HG02943 (cell line): Measurements from ENCODE around the gene BPHL.
"Not testable (repeated sequence)": the region's sequence is repeated elsewhere in the genome, so short reads cannot be mapped to it uniquely, and the experiment has no call there.

Experiments used
- ATAC-seq: cut with Tn5 transposase; IDR thresholded peaks from one replicate; pipeline ENCODE4 v1.9.1; 2021; ENCODE audit warnings: mild to moderate bottlenecking, low read depth, moderate library complexity; ENCODE audit not compliant: unreplicated experiment

Gene BPHL

DNA sequence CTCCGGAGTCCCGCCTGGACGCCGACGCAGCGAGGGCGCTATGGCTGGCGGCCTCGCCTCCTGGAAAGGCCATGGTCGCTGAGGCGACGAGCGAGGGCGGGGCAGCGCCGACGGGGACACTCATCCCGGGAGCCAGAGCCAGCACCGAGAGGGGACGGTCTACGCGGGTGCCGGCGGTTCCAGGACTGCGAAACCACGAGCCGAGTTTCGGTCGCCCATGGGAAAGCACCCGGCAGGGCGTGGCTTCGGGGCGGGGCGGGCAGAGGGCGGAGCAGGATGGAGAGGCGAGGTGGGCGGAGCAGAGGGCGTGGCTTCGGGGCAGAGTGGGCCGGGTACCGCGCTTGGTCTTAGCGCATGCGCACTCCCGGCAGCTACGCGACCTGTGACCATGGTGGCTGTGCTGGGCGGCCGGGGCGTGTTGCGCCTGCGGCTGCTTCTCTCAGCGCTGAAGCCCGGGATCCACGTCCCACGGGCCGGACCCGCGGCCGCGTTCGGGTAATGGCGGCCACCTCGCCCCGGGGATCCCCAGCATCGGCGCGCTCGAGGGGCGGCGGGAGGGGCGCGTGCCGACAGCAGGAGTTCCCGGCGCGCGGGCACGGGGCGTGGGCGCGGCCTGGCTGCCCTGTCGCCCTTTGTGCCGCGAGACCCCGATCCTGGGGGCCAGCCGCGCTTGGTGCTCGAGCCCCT lies at the start of gene BPHL:
Gene BPHL, plus strand, starts transcription at position 359 of the 687 bp plus-strand sequence. Its CDS starts 30 bp downstream, at position 389.
- peak; percentile 93 for ATAC-seq

DNA sequence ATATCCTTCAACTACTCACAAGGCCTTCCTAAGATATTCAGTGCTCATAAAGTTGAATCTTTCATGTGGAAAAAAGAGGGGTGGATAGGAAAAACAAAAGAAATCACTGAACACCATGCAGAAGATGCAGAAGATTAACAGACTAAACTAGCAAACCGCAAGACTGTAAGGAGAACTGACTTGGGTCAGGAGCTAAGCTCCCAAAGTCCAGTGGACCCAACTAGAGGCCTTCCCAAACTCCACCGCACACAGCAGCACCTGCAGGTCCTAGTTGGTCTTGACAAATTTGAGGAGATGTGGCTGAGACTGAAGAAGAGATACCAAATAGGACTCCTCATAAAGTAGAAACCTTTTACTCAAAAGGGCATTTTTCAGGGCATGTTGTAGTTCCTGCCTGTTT lies 46.9 kb upstream of the BPHL start:
- ATAC-seq, result no peak

DNA sequence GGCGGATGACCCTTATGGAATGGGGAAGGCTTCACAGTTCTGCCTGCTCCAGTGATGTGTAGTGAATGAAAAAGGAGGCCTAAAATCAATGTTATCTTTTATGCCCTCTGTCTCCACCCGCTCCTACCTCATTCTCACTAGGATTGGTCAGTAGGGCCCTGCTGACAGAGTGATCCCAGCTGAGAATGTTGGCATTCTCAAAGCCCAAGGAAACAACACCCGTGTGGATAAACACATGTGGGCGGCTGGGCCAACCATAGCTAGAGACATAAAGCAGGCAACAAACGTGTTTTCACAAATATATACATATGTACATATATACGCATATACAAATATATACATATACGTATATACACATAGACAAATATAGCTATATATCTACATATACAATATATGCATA lies 45.7 kb upstream of the BPHL start:
- no peak for ATAC-seq

DNA sequence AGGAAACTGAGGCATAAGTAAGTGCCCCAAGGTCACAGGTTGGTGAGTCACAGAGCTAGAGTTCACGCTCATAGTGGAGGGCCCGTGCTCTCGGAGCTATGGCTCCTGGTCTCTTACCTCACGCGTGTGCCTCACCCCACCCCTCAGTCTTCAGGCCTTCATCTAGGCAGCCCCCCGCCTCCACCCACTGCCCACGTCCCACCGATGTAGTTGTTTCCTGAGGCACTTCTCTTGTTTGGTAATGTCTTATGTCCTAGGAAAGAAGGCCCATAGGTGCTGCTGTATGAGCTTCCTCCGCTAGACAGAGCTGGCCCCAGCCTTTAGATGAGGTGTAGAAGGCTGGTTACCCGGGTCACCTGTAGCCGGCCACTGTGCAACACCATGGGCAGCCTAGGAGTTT lies 45.1 kb upstream of the BPHL start:
- ATAC-seq, result no peak

DNA sequence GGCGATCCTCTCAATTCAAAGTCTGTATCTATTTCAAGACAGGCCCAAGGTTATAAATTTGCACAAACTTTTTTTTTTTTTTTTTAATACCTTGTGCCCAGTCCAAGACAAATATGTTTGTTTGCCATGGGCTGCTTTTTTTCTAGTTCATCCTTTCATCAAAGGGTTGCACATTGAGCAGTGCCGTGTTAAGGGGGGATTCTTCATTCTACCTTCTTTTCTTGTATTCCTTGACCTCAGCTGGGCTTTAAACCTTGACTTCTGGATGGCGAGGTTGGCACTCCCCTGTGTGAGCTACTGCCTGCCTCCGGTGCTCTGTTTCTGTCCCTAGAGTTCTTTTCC lies 42.8 kb upstream of the BPHL start:
- no peak for ATAC-seq

DNA sequence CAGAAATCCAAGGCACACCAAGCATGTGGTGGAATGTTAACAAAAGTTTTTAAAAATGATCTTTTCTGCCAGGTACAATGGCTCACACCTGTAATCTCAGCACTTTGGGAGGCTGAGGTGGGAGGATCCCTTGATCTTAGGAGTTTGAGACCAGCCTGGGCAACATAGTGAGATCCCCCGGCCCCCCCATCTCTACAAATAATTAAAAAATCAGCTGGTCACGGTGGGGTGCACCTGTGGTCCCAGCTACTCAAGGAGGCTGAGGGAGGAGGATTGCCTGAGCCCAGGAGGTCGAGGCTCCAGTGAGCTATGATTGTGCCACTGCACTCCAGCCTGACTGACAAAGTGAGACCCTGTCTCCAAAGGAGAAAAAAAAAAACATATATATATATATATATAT lies 42.2 kb upstream of the BPHL start:
- no peak for ATAC-seq

DNA sequence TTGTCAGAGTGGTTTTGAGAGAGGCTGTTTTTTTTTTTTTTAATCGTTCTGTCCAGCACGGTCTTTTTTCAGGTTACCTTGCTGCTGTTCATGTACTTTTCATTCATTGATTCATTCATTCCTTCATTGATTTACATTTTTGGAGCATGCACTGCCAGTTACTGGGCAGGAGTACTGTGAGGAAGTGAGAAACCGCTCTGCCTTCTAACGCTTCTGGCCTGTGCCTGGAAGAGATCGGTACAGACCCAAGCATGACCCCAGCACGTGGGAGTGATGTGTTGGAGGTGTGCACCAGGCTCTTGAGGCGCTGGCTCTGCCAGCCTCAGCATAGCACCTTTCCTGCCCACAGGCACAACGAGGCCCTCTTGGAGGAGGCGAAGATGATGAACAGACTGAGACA lies 41.1 kb upstream of the BPHL start:
- ATAC-seq, result no peak

DNA sequence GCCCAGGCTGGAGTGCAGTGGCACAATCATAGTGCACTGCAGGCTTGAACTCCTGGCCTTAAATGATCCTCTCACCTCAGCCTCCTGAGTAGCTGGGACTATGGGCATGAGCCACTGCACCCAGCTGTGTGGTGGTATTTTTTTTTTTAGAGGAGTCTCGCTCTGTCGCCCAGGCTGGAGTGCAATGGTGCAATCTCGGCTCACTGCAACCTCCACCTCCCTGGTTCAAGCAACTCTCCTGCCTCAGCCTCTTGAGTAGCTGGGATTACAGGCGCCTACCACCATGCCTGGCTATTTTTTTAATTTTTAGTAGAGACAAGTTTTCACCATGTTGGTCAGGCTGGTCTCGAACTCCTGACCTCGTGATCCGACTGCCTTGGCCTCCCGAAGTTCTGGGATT lies 39.6 kb upstream of the BPHL start:
- ATAC-seq, result not testable (repeated sequence)

DNA sequence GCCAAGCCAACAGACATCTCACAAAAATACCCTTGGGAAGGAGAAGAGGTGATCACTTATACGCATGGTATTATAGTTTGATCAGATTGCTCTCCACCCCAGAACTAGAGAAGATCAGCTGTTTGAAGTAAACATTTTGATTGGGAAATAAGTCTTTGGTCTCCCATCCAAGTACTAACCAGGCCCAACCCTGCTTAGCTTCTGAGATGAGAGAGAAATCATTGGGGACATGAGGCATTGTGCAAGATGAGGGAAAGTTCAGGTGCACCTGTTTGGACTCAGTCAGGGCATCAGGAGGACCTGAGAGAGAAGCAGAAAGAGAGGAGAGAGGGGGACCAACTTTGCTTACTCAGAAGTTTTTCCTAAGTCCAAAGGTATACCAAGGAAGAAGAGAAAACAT lies 38.8 kb upstream of the BPHL start:
- no peak for ATAC-seq

DNA sequence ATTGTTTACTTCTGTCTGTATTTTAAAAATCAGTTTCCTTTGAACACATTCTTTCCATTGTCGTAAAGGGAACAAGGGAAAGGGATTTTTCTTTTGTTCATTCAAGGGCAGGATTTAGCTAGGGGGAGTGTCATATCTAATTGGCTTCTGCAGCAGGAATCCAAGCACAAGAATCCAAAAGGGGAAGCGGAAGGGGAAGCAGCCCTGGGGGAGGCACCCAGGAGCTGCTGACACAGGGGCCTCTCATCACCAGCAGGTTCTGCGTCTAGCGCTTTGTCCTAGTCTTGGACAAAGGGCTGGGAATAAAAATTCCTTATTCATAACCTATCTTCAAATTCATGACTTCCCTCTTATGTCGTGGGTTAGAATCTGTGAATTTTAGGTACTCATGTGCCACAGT lies 36.6 kb upstream of the BPHL start:
- ATAC-seq, result no peak

DNA sequence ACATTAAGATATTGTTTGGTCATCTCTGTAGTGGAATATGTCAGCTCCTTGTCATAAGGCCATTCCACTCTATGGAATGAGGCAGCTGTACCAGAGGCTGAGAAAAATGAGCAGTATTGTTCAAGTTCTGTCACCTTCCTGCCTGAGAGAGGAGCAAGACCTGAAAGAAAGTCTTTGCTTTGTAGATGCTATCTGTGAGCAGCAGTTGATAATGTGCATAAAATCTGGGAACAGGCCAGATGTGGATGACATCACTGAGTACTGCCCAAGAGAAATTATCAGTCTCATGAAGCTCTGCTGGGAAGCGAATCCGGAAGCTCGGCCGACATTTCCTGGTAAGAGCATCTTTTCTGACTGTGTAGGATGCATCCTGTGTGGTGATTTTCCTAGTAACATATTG lies 33.4 kb upstream of the BPHL start:
- ATAC-seq, result no peak

DNA sequence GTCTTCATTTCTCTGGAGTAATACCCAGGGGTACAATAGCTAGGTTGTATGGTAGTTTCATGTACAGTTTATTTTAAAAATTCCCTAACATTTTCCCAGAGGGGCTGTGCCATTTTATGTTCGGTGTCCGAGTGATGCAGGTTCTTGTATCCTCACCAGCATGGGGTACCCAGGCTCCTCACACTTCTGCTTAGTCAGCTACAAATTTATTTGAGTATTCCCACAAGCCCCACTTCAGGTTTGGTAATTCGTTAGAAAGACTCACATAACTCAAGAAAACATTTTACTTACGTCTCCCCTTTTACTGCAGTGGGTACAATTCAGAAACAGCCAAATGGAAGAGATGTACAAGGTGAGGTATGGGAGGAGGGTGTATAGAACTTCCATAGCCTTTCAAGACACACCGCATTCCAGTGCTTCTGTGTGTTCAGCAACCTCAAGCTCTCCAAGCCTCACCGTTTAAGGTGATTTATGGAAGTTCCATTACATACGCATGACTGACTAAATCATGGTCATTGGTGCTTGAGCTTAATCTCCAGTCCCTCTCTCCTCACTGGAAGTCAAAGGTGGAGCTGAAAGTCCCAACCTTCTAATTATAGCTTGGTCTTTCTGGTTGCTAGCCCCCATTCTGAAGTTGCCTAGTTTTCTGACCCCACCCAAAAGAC lies 32.1 kb upstream of the BPHL start:
- ATAC-seq, result no peak

DNA sequence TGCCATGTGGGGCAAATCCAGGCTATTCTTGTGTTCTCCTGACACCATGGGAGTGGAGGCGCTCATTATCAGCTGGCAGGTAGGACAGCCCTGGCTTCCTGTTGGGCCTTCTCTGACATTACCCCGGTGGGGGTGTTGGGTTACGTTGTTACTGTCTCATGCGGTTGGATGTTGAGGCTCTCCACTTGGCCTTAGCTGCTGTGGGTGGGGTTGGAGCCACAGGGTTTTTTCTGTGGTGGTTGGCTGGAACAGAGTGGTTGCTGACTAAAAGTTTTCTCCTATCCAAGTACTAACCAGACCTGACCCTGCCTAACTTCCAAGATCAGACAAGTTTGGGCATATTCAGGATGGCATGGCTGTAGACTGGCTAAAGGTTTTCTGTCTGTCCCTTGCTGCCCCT lies 30.1 kb upstream of the BPHL start:
- no peak for ATAC-seq

DNA sequence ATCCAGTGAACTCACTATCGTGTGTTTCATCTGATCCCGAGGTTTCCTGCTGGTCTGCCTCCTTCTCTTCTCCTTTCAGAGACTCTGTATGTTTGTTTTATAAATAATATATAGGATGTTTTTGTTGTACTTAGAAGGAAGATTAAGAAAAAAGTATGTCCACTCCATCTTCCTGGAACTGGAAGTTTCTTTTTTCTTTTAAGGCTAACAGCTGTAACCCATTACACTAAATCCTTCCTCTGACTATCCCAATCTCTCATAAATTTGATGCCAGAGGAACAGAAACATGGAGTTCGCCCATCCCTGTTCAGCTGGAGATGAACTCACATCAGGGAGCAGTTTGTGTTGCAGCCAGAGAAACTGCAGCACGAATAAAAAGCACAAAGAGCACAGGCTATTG lies 29.5 kb upstream of the BPHL start:
- ATAC-seq, result no peak

DNA sequence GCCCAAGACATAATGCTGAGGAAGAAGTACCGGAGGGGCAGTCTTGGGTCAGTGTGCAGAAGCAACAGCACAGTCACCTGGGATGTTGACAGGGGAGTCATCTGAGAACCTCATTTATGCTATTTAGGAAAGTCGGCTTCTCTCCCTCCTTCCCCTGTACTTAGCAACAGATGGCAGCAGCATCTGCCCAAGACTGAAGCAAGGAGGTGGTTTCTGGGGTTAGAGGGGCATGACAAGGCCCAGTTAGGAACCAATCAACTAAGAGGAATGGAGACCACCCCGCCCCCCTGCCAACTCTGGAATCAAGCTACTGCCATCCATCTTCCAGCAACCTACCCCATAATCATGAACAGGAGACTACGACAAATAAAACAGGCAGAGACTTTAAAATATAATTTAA lies 28.5 kb upstream of the BPHL start:
- ATAC-seq, result no peak

DNA sequence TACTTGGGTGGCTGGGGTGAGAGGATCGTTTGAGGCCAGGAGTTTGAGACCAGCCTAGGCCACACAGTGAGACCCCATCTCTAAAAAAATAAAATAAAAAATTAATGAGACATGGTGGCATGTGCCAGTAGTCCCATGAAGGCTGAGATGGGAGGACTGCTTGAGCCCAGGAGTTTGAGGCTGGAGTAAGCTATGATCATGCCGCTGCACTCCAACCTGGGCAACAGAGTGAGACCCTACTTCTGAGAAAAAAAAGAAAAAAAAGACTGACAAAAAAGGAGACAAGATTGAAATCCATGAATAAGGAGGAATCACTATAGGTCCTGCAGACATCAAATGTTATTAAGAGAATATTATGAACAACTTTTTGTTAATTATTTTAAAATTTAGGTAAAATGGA lies 23.7 kb upstream of the BPHL start:
- ATAC-seq, result no peak

DNA sequence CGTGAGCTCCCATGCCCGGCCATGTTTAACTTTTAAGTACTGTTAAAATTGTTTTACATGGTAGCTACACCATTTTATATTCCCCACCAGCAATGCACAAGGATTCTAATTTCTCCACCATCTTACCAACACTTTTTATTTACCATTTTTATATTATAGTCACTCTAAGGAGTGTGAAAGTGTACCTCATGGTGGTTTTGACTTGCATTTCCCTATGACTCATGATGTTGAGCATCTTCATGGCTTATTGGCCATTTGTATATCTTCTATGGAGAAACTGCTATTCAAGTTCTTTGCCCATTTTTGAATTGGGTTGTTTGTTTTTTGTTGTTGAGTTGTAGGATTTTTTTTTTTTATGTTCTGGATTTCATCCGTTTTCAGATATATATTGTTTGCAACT lies 15.6 kb upstream of the BPHL start:
- no peak for ATAC-seq

DNA sequence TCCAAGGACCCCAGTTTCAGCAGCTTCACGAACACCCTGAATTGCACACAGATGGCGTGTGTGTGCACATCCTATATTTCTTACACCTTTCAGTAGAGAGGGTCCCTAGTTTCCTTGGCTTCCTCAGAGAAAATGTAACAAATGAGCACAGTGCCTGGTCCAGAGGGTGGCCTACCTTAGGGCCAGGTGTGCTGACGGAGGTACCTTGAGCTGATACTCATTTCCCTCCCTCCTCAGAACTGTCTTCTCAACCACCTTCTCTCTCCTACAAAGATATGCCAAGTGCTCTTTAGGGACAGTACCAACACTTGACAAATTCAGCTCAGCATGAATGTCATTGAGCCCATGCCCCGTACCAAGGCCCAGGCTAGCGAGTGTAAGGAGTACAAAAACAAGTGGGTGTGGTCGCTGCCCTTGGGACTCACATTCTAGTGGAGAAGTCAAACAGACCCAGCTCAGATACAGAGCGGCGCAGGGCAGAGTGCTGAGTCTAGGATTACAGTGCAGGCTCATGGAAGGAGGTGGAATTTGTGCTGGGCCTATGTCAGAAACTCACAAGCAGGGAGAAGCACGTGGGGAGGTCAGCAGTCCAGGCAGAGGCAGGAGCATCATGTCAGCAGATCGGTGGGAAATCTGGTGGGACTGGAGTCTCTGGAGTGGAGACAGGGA lies 9.6 kb upstream of the BPHL start:
- no peak for ATAC-seq

DNA sequence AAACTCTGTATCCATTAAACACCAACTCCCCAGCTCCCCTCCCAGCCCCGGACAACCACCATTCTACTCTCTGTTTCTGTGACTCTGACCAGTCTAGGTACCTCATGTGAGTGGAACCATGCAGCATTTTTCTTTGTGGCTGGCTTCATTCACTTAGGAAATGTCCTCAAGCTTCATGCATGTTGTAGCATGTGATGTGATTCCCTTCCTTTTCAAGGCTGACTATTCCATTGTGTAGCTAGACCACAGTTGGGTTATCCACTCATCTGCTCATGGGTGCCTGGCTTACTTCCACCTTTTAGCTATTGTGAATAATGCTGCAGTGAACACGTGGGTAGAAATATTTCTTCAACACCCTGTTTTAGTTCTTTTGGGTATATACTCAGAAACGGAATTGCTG lies 8.8 kb upstream of the BPHL start:
- ATAC-seq, result no peak

DNA sequence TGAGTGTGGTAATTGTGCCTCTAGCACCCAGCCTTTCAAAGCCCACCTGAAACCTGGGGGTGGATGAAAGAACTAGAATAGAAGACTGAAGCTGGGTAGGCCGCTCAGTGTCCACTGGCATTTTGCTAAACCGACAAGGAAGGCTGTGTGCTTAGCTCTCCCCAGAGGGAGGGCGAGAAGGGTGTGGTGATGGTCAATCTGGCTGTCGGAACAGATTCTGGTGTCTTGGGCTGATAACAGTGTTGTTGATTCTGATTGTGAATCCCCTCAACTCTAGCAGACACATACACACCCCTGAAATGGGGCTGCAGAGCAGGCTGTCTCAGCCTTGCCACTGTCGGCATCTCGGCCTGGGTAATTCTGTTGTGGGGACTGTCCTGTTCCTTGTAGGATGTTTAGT lies 4.1 kb upstream of the BPHL start:
- no peak for ATAC-seq

DNA sequence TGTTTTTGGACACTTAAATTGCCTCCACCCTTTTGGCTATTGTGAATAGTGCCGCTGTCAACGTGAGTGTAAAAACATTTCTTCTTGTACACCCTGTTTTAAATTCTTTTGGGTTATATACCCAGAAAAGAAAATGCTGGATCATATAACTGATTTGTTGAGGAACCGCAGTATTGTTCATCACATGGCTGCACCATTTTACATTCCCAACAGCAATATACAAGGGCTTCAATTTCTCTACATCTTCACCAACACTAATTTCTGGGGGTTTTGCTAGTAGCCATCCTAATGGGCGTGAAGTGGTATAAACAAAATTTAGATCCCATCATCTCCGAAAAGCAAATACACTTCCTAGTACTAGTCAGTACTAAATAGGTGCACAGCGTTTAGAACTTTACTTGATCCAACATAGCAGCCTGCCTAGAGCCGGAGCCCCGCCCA lies 579 bp upstream of the BPHL start:
- no peak for ATAC-seq
